Measurements from ENCODE around the gene PIMREG. TPM values are rescaled to one million over a fixed set of nuclear protein-coding genes. Genes with fewer than 3 reads are reported as not detected.

The PIMREG gene, protein sequence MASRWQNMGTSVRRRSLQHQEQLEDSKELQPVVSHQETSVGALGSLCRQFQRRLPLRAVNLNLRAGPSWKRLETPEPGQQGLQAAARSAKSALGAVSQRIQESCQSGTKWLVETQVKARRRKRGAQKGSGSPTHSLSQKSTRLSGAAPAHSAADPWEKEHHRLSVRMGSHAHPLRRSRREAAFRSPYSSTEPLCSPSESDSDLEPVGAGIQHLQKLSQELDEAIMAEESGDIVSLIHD
- 446 and 481 TPM in 2 replicates for polyA plus RNA-seq (2014; cell fraction: cytosol; rRNA removed)
- polyA plus RNA-seq (2014; cell fraction: nucleus; rRNA removed), result 381 and 425 TPM in 2 replicates

DNA sequence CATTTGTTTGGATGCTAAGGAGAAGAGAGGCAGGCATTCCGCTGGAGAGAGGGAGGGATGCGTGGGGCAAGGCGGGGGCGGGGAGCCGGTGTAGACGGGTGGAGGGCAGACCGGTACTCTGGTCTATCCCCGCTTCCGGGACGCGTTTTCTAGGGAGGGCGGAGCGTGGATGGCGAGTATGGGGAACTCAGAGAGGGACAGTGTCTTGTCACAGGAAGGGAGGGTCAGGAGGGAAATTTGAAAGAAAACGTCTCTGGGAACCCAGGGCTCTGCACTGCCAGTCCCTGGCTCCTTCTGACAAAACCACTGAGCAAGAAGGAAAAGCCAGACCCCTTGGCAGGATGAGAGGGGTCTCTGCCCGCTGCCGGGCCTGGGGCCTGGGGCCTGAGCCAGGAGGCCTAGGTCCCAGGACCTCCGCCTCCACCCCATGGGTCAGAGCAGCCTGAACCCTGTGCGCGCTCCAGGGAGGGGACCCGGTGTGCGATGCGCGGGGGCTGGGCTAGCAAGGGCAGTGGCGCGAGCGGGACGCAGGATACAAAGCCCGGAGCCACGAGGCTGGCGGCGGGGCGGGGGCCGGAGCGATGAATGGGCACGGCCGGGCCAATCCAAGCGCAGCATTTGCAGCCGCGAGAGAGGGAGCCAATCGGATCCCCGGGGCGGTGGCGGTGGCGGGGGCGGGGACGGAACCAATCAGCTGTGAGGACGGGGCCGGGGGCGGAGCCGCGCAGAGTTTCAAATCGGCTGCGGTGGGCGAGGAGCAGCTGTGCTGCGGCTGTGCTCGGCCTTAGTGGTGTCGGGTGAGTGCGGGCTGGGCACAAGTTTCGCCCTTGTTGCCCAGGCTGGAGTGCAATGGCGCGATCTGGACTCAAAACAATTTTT is at the start of gene PIMREG:
Gene PIMREG, plus strand, starts transcription at position 764 of the 879 bp plus-strand sequence. CDS start 656 bp downstream, outside the sequence.
- peak; percentile 98 for DNase-seq (ENCODE audit: low spot score)

DNA sequence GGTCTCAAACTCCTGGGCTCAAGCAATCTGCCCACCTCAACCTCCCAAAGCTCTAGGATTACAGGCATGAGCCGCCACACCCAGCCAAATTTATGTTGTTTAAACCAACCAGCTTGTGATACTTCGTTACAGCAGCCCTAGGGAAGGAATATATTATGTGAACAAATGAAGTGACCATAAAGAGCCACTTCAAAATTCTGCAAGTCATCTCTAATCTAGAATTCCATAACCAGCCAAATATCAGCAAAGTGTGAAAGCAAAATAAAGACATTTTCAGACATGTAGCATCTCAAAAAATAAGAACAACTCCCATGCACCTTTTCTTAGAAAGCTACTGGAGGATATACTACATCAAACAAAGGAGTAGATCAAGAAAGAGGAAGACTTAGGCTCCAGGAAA is 45.3 kb upstream of the PIMREG start:
- no peak for DNase-seq (ENCODE audit: low spot score)

DNA sequence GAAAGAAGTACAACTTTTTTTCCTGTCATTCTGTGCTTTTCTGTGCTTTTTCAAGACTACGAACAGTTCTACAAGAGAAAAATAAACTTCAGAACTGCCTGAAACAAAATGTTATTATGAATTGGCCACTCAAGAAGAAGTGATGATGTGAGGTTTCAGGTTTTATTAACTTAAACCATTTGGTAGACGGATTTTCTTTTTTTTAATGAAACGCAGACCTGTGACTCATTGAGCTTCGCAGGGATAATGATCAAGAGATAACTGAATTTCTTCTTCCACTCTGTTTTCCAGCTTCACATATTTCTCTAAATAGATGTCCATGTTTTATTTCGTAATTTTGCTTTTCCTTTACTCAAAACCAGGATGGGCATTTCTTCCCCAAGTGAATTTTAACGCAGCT is 42.0 kb upstream of the PIMREG start:
- no peak for DNase-seq (ENCODE audit: low spot score)

DNA sequence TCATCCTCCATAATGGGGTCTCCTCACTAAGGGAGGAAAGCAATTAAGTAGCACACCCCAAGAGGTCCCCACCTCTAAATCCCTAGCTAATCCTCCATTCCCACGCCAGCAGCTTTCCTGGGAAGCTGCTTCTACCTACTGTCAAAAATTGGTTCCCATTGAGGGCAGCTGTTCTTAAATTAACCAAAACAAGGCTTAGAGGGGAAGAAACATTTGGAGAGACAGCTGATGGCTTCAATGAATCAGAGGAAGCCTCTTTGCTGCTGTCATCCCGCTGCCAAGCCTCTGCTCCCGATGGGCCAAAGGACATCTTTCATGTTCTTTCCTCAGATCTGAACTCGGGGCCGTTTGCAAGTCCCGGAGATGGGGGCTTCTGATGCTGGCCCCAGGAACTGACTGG is 36.0 kb upstream of the PIMREG start:
- no peak for DNase-seq (ENCODE audit: low spot score)

DNA sequence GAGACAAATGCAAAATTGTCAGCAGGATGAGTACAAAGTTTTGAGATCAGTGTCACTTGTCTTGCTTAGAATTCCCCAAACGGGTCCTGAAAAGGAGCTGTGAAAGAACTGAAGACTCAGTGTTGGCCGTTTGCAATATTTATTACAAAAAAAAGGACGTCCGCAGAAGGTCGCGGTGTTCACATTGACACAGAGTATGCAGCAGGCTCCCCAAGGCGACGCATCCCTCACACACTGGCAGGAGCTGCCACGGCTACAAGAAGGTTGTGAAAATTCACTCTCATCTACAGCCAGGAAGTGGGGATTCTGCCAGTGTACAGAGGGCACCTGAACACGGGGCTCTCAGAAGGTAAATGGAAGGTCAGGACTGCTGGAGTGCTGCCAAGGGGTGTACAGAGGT is 35.5 kb upstream of the PIMREG start:
- no peak for DNase-seq (ENCODE audit: low spot score)

- no peak for DNase-seq (ENCODE audit: low spot score)
Measured at GRCh38 chr17:6413065-6413464, 31.2 kb upstream of the PIMREG start.

DNA sequence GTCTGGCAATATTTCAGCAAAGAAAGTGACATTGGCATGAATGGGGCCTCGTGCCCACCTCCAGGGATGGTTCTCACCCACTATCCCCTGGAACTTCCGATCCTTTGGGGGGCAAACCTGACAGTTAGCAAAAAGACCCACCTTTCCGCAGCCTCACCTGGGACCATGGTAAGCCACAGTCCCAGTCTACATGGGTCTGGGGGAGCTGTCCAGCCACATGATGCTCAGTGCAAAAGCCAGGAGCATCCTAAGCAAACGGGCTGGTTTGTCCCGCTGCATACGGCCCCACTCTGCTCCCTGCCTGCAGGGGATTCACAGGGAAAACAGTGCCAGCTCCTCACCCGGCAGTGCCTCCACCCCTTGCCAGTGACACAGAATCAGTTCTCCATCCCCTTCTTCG is 28.6 kb upstream of the PIMREG start:
- DNase-seq (ENCODE audit: low spot score), result no peak

DNA sequence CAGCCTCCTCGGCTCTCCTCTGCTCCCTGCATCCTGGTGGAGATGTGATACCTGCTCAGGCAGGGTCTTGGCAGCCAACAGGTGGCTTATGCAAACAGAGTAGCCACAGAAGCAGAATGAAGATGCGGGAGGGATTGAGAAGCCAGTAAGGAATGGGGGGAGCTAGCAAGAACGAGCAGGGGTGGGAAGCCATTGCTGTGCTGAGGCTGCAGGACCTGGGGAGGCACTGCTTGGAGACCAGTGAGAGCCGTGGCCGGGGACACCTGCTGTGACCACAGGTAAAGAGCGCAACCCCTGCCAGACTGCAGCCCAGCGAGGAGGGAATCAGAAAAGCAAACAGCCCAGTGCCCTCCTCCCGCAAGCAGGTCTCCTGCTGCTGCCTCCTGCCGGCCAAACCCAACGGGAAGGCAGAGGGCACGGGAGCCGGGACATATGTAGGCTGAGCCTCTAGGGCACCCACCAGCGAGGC is 24.0 kb upstream of the PIMREG start:
- DNase-seq (ENCODE audit: low spot score), result no peak

DNA sequence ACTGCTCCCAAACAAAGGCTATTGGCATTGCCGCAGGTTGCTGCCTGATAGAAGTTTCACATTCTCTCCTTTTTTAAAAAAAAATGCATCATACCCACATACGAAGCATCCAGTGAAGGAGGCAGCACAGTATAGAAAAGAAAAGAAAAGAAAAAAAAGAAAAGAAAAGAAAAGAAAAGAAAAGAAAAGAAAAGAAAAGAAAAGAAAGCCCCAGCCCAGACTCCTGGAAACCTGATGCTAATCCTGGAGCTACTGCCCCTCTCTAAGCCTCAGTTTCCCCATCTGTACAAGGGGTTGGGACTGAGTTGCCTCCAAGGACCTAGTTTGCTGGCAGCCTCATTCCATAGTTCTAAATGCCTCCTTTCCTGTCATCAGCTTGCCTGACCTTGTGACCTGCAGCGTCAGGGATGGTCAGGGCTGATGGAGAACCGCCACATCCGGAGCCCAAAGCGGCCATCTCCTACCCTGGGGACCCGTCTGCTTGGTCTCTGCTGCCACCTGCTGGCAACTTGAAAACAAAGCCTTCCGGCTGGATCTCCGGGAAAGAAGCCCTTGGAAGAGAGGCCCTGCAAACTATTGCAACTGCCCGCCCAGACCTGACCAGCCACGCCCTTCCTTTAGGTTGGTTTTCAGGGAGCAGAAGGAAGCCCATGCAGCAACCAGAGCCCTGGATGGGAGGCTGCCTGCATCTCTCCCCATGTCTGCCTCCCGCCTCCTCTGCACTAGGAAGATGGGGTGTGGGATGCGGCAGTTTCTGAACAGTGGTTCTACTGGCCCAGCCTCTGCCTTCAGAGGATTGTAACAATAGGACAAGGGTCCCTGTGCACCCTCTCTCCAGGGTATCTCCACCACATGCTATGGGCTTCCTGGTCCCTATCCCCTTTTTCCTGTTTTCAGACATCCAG is 22.3 kb upstream of the PIMREG start:
- peak; percentile 70 for DNase-seq (ENCODE audit: low spot score)

DNA sequence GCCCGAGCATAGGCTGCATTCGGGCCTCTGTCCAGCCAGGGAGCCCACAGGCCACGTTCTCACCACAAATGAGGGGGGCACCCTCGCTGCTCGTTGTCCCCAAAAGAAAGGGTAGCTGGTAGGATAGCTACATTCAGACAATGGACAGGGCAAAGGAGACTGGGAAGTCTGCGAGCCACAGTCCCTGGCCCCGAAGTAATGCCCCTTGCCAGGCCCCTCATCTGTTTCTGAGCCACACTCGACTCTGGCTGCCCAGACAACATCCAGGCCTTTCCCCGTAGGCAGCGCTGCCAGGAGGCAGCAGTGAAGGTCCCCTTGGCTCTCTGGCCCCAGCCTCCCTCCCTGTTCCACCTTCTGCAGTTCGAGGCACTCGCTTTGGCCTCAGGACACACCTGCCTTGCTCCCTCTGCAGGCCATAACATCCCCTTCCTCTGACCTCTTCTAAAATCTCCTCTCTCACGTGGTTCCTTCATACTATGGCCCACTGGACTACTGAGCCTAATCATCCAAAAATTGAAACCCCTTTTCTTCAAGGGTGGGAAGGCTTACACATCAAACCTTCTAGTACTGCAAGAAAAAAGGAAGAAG is 21.5 kb upstream of the PIMREG start:
- no peak for DNase-seq (ENCODE audit: low spot score)

- no peak for DNase-seq (ENCODE audit: low spot score)
Measured at GRCh38 chr17:6423931-6424330, 20.3 kb upstream of the PIMREG start.

DNA sequence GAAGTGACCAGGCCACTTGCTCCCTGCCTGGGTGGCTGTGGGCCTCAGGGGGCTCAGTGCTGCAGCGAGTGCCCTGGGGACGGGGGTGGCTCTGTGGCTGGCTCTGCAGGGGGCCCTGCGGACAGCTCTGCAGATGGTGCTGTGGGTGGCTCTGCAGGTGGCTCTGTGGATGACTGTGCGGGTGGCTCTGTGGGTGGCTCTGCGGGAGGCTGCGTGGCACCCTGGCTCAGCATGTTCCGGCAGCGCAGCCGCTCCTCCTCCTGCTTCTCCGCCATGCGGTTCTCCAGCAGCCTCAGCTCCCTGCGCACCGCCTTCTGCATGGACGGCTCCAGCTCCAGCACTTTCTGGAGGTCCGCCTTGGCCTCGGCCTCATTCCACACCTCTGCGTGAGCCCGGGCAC is 18.8 kb upstream of the PIMREG start:
- no peak for DNase-seq (ENCODE audit: low spot score)

DNA sequence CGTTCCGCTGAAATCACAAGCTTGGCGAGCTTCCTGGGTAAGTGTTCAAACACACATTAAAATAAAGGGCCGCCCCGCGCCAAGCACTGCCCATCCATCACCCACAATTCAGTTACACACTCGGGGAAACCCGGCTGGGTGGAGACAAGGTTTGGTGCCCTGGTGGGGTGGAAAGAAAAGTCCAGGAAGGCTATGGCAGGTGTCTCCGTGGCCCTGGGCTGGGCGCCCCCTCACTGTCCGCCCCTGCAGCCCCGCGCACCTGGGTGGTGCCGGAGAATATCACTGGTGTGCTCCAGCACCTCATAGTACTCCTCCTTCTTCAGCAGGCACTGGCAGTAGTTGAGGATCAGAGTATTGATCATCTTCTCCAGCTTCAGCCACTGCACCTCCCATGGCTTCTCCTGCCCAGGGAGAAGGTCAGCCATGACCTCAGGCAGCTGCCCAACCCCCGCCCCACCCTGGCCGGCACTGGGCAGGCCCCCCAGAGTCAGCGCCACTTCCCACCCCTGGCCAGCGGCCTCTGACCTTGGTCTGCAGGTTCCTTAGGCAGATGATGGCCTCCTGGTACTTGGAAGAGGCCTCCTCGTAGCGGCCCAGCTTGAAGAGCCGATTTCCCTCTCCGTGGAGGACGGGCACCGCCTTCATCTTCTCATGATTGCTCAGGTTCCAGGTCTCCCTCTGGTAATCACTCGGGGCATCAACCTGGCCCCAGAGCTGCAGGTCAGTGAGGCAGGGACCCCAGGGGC is 17.7 kb upstream of the PIMREG start:
- no peak for DNase-seq (ENCODE audit: low spot score)

- no peak for DNase-seq (ENCODE audit: low spot score)
Measured at GRCh38 chr17:6427279-6427781, 16.9 kb upstream of the PIMREG start.

- no peak for DNase-seq (ENCODE audit: low spot score)
Measured at GRCh38 chr17:6428207-6428965, 15.9 kb upstream of the PIMREG start.

GRCh38 chr17:6429266-6429665 is 15.0 kb upstream of the PIMREG start:
- DNase-seq (ENCODE audit: low spot score), result no peak

GRCh38 chr17:6430769-6431168 is 13.5 kb upstream of the PIMREG start:
- DNase-seq (ENCODE audit: low spot score), result no peak

DNA sequence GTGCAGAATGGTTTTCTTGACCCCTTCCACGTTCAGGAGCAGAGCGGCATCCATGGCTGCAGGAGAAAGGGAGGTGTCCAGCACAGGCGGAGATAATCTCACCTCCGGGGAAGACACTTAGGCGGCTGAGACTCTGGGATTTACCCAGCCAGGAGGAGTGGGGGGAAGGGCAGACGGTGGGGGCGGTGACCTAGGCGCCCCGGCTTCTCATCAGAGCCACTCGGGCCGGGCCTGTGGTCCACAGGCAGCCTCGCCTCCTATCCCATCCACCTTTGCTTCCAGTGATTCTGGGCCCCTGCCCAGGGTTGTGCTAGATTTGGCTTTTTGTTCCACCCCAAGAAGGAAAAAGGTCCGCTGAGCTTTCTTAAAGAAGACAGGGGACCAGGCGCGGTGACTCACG is 9.2 kb upstream of the PIMREG start, which contains the start of gene AIPL1:
Gene AIPL1, minus strand, starts transcription at position 71 of the 400 bp plus-strand sequence. Its CDS starts 17 bp downstream, at position 54.
- no peak for DNase-seq (ENCODE audit: low spot score)

DNA sequence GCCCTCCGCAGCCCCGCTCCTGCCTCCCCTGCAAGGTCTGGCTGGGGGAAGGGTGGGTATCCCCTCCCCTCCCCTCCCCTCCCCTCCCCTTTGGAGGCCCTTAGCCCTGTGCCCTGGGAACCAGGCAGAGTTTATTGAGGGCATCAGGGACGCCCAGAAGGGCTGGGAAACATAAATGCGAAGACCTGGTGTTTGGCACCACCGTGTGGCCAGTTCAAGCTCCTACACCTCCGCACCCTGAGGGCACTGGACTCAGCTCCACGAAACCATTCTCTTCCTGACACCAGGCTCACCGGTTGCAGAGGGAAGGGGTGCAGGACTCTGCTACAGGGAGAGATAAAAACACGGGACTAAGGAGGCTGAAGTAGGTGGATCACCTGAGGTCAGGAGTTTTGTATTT is 8.3 kb upstream of the PIMREG start:
- peak; percentile 70 for DNase-seq (ENCODE audit: low spot score)

Data from SK-N-DZ (cell line).